HG03460 (cell line): ENCODE data around the gene PHF20.
"Not testable (repeated sequence)": the region's sequence is repeated elsewhere in the genome, so short reads cannot be mapped to it uniquely, and the experiment has no call there.

Experiments
- ATAC-seq: cut with Tn5 transposase; IDR thresholded peaks from one replicate; pipeline ENCODE4 v1.9.1; 2021; ENCODE audit not compliant: unreplicated experiment

PHF20 gene

GRCh38 chr20:35968930-35969329, 197.1 kb downstream of the PHF20 start:
- ATAC-seq = no peak

DNA sequence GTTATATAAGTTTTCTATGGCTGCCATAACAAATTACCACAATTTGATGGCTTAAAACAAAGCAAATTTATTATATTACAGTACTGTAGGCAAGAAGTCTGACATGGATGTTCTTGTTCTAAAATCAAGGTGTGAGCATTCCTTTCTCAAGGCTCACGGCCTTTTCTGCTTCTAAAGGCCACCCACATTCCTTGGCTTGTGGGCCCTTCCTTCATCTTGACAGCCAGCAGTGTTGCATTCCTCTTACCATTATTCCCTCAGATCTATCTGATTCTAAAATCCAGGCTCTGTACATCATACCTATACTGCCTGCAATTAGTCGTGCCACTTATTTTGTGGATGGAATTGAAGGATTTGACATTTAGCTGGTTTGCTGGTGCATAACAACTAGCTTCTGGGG, 200.2 kb downstream of the PHF20 start:
- no peak for ATAC-seq

DNA sequence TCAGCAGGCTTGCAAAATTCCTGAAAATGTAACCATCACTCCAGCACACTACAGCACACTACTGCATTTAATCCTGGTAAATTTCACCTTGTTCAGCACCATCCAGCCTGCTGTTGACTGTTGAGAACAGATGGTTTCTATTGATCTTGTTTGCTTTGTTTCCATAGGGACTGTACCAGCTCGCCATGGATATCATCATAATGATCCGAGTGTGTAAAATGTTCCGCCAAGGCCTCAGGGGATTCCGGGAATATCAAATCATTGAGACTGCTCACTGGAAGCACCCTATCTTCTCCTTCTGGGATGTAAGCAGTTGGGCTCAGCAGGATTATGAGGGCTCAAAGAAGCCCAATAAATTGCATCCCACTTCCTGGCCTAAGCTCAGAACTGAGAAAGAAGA, 200.6 kb downstream of the PHF20 start:
- ATAC-seq = no peak

DNA sequence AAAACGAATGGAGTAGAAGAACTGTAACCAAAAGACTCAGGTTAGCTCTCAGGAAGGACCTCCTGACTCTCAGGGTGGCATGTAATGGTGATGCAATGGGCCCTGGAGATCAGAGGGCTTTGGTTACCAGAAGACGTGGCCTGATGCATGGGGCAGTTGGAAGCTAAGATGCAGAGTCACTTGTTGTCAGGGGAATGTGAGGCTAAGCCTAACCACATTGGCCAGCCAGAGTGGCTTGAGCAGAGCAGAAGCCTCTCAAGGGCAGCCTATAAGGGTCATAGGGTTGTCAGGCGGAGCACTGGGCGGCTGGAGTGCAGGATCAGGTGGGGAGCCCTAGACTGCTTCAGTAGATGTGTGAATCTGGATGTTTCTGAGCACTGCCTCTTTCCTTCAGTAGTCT, 202.4 kb downstream of the PHF20 start:
- ATAC-seq = no peak

- ATAC-seq = no peak
These were observed 204.0 kb downstream of the PHF20 start for GRCh38 chr20:35975576-35976373.

GRCh38 chr20:35978041-35978513, 206.3 kb downstream of the PHF20 start:
- no peak for ATAC-seq

DNA sequence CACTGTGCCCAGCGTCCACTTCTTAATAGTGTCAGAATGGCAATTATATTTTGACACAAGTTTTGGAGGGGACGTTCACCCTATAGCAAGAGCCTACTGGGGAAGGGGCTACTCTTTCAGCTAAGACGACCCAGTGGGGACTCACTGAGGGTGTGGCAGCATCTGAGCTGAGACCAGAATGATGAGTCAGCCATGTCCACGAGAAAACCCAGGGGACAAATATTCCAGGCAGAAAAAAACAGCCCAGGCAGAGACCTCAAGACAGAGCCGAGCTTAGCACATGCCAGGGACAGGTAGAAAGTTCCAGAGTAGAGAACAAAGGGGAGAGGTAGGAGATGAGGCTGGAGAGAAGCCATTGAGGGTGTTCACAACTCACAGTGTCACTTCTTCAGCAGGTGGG, 207.7 kb downstream of the PHF20 start:
- ATAC-seq = no peak

GRCh38 chr20:35981969-35982368, 210.2 kb downstream of the PHF20 start:
- no peak for ATAC-seq

DNA sequence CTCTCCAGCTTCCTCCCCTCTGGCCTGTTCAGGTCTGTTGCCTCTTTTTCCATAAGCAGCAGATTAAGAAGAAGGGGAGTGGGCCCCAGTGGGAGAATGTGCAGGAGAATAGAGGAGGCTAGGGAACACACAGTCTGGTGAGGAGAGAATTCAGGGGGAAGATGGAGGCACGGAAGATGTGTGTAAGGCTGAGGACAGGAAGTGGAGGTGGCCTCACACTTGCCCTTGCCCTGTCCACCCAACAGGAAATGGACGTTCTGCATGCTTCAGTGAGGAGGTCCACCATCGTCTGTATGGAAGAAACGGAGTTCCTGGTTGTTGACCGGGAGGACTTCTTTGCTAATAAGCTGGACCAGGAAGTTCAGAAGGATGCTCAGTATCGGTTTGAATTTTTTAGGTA, 212.6 kb downstream of the PHF20 start:
- ATAC-seq = no peak

- no peak for ATAC-seq
These were observed 214.0 kb downstream of the PHF20 start for GRCh38 chr20:35985806-35986205.

DNA sequence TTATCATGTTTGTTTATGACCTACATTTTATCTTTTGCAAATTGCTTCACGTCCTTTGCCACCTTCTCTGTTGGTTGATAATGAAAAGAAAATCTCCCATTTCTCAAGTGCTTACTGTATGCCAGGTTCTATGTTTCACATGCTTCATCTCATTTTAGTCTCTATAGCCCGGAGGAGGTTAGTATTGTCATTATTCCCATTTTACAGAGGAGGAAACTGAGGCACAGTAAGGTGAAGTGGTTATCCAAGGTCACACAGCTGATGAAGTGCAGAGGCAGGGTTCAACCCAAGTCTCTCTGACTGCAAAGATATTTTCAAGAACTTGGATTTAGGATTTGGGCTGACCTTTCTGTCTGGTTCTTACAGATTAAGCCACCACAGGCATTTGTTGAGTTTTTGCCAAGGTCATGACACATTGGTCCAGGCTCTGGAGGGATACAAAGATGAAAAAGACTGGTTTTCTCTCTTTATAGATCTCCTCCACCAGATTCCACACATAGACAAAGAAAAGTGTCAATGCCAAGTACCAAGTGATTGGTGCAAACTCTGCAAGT, 217.2 kb downstream of the PHF20 start:
- no peak for ATAC-seq

DNA sequence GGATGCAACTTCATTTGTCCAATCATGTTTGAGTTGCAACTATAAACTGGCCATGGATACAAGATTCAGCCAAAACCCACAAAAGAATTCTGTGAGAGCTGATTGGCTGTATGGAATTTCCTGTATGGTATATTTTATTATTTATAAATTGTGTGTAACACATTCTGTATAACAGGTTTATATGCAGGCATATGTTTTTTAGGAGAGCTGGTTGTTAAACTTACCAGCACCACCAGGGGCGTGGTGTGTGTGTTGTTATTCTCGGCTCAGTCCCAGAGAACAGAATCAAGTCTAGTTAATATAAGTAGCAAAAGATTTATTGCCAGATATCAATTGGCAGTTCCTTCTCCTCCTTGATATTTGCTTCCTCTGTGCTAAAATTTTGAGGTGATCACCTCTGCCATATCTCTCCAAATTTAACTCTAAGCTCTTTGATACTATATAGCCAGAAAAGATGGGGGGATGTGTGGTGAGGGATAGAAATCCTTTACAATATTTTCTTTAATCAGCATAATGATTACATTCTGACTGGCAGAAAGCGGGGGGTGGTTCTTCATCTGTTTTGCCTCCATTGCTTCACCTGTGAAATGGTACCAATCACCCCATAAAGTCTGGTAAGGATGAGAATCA, 219.4 kb downstream of the PHF20 start:
- ATAC-seq = no peak

- ATAC-seq = no peak
These were observed 221.0 kb downstream of the PHF20 start for GRCh38 chr20:35992713-35993335.

DNA sequence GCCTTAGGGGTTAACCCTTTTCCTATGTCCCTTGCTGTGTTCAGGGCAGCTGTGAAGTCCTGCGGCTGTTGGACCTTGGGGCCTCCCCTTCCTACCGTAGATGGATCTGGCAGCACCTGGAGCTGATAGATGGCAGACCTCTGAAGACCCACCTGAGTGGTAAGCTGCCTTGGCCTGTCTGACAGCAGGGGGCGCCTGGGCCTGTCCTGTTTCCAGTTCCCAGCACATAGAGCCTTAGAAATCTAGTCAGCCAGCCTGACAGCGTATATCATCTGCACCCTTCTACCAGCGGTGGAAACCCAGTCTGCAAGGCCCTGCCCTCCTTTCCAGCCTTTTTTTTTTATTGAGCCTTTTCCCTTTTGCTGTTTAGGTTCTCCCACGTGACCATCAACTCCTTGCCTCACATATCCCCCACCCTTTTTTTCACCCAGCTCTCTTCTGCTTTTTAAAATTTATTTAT, 223.2 kb downstream of the PHF20 start:
- ATAC-seq = no peak

DNA sequence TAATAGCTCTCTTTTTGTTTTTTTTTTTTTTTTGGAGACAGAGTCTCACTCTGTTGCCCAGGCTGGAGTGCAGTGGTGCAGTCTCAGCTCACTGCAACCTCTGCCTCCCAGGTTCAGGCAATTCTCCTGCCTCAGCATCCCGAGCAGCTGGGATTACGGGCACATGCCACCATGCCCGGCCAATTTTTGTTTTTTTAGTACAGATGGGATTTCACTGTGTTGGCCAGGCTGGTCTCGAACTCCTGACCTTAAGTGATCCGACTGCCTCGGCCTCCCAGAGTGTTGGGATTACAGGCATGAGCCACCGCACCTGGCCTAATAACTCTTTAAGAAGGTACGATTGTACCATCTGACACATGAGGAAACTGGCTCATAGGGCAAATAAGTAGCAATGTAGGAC, 224.7 kb downstream of the PHF20 start:
- ATAC-seq = not testable (repeated sequence)
